ENCODE results near the gene SMAD5. TPM values are rescaled to one million over a fixed set of nuclear protein-coding genes. Genes with fewer than 3 reads are reported as not detected.

SMAD5 gene
- total RNA-seq, 6 donors from 2014 or later, result 14.6 to 54.3 (median 45.1) TPM

GRCh38 chr5:136115183-136115865, 17.3 kb upstream of the SMAD5 start:
- H3K27ac ChIP-seq, result no peak overlapping the region
- H3K4me1 ChIP-seq, result no peaks in the 10 kb centered on the region
- H3K4me3 ChIP-seq, result no peak overlapping the region
- H3K36me3 ChIP-seq, result no peaks in the 10 kb centered on the region
- 71 to 86% methylated on average over 1 of the region's 1 CpG for WGBS, 2 donors
- H3K9me3 ChIP-seq, result no peaks in the 10 kb centered on the region
- ATAC-seq (ENCODE audit: low FRiP score in 2 of 2), result no peak
- TF ChIP-seq POLR2AphosphoS5 (IDR thresholded peaks at IDR 0.05) (no peak), POLR2A (IDR thresholded peaks at IDR 0.05) (no peak), EP300 (IDR thresholded peaks at IDR 0.05) (no peak), CTCF (IDR thresholded peaks at IDR 0.05) (no peak)
- DNase-seq, result no peak
- no peaks in the 10 kb centered on the region for H3K27me3 ChIP-seq

- Histone ChIP-seq H3K9me3 (no peaks in the 10 kb centered on the region), H3K4me1 (no peaks in the 10 kb centered on the region), H3K27me3 (no peaks in the 10 kb centered on the region), H3K4me3 (no peak overlapping the region), H3K36me3 (no peaks in the 10 kb centered on the region), H3K27ac (no peak overlapping the region)
- no peak for TF ChIP-seq CTCF (IDR thresholded peaks at IDR 0.05)
- no peak for TF ChIP-seq POLR2AphosphoS5 (IDR thresholded peaks at IDR 0.05)
- TF ChIP-seq POLR2A (IDR thresholded peaks at IDR 0.05), result no peak
- TF ChIP-seq EP300 (IDR thresholded peaks at IDR 0.05), result no peak
- no peak for DNase-seq
- WGBS, 2 donors, result 94 to 98% methylated on average over 5 of the region's 5 CpGs
- no peak for ATAC-seq (ENCODE audit: low FRiP score in 2 of 2)
Measured at GRCh38 chr5:136120529-136120928, 12.1 kb upstream of the SMAD5 start.

- DNase-seq (peak in 1 of 2 donors; percentile 45), ATAC-seq (ENCODE audit: low FRiP score in 2 of 2) (peak in 1 of 2 donors; percentile 83)
- 54 to 79% methylated on average over 1 of the region's 1 CpG for WGBS, 2 donors
- Histone ChIP-seq H3K4me1 (no peaks in the 10 kb centered on the region), H3K36me3 (no peaks in the 10 kb centered on the region), H3K27me3 (no peaks in the 10 kb centered on the region), H3K27ac (no peak overlapping the region), H3K9me3 (no peaks in the 10 kb centered on the region), H3K4me3 (no peak overlapping the region)
- TF ChIP-seq EP300 (IDR thresholded peaks at IDR 0.05), result no peak
Measured at GRCh38 chr5:136123236-136123768, 9.3 kb upstream of the SMAD5 start.

GRCh38 chr5:136127560-136127959, 5.1 kb upstream of the SMAD5 start:
- no peak for ATAC-seq (ENCODE audit: low FRiP score in 2 of 2)
- TF ChIP-seq POLR2A (IDR thresholded peaks at IDR 0.05) (no peak), CTCF (IDR thresholded peaks at IDR 0.05) (no peak), POLR2AphosphoS5 (IDR thresholded peaks at IDR 0.05) (no peak), EP300 (IDR thresholded peaks at IDR 0.05) (no peak)
- H3K36me3 ChIP-seq, result no peaks in the 10 kb centered on the region
- H3K27me3 ChIP-seq, result no peaks in the 10 kb centered on the region
- no peak overlapping the region for H3K4me3 ChIP-seq
- H3K27ac ChIP-seq, result no peak overlapping the region
- WGBS, 2 donors, result 85 to 94% methylated on average over 3 of the region's 3 CpGs
- peaks cover 0 to 8% (median 6%) of the 10 kb centered on the region in 4 donors for H3K4me1 ChIP-seq
- H3K9me3 ChIP-seq, result no peaks in the 10 kb centered on the region
- DNase-seq, result no peak

- H3K9me3 ChIP-seq, result no peaks in the 10 kb centered on the region
- H3K36me3 ChIP-seq, result no peaks in the 10 kb centered on the region
- DNase-seq (no peak), ATAC-seq (ENCODE audit: low FRiP score in 2 of 2) (no peak)
- no peak overlapping the region for H3K4me3 ChIP-seq
- no peak overlapping the region for H3K27ac ChIP-seq
- no peaks in the 10 kb centered on the region for H3K27me3 ChIP-seq
- H3K4me1 ChIP-seq, result peaks cover 0 to 8% (median 6%) of the 10 kb centered on the region in 4 donors
- TF ChIP-seq POLR2AphosphoS5 (IDR thresholded peaks at IDR 0.05) (no peak), POLR2A (IDR thresholded peaks at IDR 0.05) (no peak), EP300 (IDR thresholded peaks at IDR 0.05) (no peak), CTCF (IDR thresholded peaks at IDR 0.05) (no peak)
- 85 to 91% methylated on average over 4 of the region's 4 CpGs for WGBS, 2 donors
Measured at GRCh38 chr5:136128481-136128880, 4.2 kb upstream of the SMAD5 start.
